NCI-H146 (cell line): ENCODE measurements around the gene NMRAL1.

Experiments used
- DNase-seq: peaks from one replicate; lab custom pipeline; 2025; lab: John Stamatoyannopoulos, UW

The NMRAL1 gene

GRCh38 chr16:4505356-4506147 is 31.1 kb upstream of the NMRAL1 start:
- DNase-seq = no peak

- no peak for DNase-seq
Measured at GRCh38 chr16:4501071-4501478, 26.6 kb upstream of the NMRAL1 start.

- no peak for DNase-seq
Measured at GRCh38 chr16:4500272-4500671, 25.8 kb upstream of the NMRAL1 start.

GRCh38 chr16:4499196-4499555 is 24.8 kb upstream of the NMRAL1 start:
- DNase-seq = no peak

- DNase-seq = no peak
Measured at GRCh38 chr16:4498546-4499195, 24.2 kb upstream of the NMRAL1 start.

- DNase-seq = no peak
Measured at GRCh38 chr16:4496305-4496704, 21.9 kb upstream of the NMRAL1 start.

GRCh38 chr16:4495766-4496165 is 21.3 kb upstream of the NMRAL1 start:
- no peak for DNase-seq

- no peak for DNase-seq
Measured at GRCh38 chr16:4494746-4495490, 20.5 kb upstream of the NMRAL1 start.

- no peak for DNase-seq
Measured at GRCh38 chr16:4491898-4492297, 17.5 kb upstream of the NMRAL1 start.

- DNase-seq = no peak
Measured at GRCh38 chr16:4489030-4489429, 14.6 kb upstream of the NMRAL1 start.

GRCh38 chr16:4488499-4488967 is 14.1 kb upstream of the NMRAL1 start:
- DNase-seq = no peak

GRCh38 chr16:4487955-4488498 is 13.6 kb upstream of the NMRAL1 start:
- DNase-seq = no peak

- no peak for DNase-seq
Measured at GRCh38 chr16:4486126-4486893, 11.9 kb upstream of the NMRAL1 start.

GRCh38 chr16:4481963-4482362 is 7.5 kb upstream of the NMRAL1 start:
- DNase-seq = no peak

GRCh38 chr16:4481526-4481925 is 7.1 kb upstream of the NMRAL1 start:
- DNase-seq = no peak

GRCh38 chr16:4477966-4478365 is 3.5 kb upstream of the NMRAL1 start:
- no peak for DNase-seq

GRCh38 chr16:4475880-4476788 is 1.7 kb upstream of the NMRAL1 start, which contains the start of gene HMOX2:
HMOX2 (plus strand) TSS chr16:4476398; CDS start chr16:4505525, 29,127 bp downstream.
- peak; percentile 97 for DNase-seq

- no peak for DNase-seq
Measured at GRCh38 chr16:4472880-4473279, 1.5 kb downstream of the NMRAL1 start.

- DNase-seq = no peak
Measured at GRCh38 chr16:4471869-4472268, 2.6 kb downstream of the NMRAL1 start.

GRCh38 chr16:4468972-4469371 is 5.5 kb downstream of the NMRAL1 start:
- DNase-seq = peak; percentile 27

- DNase-seq = no peak
Measured at GRCh38 chr16:4467916-4468315, 6.5 kb downstream of the NMRAL1 start.
